ENCODE results near the gene PCDHA3. TPM values are rescaled to one million over a fixed set of nuclear protein-coding genes. Genes with fewer than 3 reads are reported as not detected.
"Not testable (repeated sequence)": the region's sequence is repeated elsewhere in the genome, so short reads cannot be mapped to it uniquely, and the experiment has no call there.

The PCDHA3 gene
- total RNA-seq (not detected), polyA plus RNA-seq (not detected)

DNA sequence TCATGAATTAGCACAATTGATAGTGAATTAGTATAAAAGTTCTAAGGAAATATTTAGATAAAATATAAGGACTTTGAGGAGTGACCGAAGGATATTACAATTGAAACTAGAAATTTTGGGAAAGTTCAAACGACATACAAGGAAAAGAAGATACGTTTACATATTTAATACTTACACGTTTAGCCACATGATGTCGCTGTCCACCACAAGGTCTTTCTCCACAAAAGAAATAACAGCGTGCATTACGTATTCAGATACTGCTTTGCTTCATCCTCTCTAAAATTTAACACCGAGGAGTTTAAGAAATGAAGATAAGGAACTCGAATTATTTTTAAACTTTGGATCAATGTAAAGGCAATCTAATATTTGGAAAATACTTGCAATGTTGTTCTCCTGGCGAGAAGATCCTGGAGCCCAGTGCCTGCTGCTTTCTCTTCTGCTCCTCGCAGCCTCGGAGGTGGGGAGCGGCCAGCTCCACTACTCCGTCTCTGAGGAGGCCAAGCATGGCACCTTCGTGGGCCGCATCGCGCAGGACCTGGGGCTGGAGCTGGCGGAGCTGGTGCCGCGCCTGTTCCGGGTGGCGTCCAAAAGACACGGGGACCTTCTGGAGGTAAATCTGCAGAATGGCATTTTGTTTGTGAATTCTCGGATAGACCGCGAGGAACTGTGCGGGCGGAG, at the start of gene PCDHA3:
TSS of gene PCDHA3 (plus strand) at position 242 of the 678 bp plus-strand sequence.
- Histone ChIP-seq H3K4me1 (ENCODE audit: insufficient read depth, low read length) (no peaks in the 10 kb centered on the region), H3K27me3 (ENCODE audit: insufficient read depth, low read length, poor library complexity, severe bottlenecking) (no peaks in the 10 kb centered on the region), H3K27ac (ENCODE audit: low read depth, low read length) (no peak within 1 kb of the TSS), H3K36me3 (ENCODE audit: insufficient read depth, low read length) (no peaks in the 10 kb centered on the region), H3K9me3 (ENCODE audit: low read length) (peaks cover 4% of the 10 kb centered on the region), H3K4me3 (ENCODE audit: low read length) (no peak within 1 kb of the TSS)
- no peak for DNase-seq
- ChIA-PET POLR2A (no interaction called here), CTCF (no interaction called here)
- no peak within 1 kb of the TSS for H3K27ac Mint-ChIP-seq
- H3K4me3 Mint-ChIP-seq = no peak within 1 kb of the TSS
- peaks cover 15 to 37% of the 10 kb centered on the region in 2 donors for H3K27me3 Mint-ChIP-seq
- peaks cover 37 to 59% (median 41%) of the 10 kb centered on the region in 5 donors for H3K9me3 Mint-ChIP-seq
- no peaks in the 10 kb centered on the region for H3K4me1 Mint-ChIP-seq
- peaks cover 0 to 4% (median 0%) of the 10 kb centered on the region in 3 donors for H3K36me3 Mint-ChIP-seq

- CTCF ChIA-PET = no interaction called here
- peaks cover 17% of the 10 kb centered on the region in 2 donors for H3K27me3 Mint-ChIP-seq
- peaks cover 72 to 89% (median 82%) of the 10 kb centered on the region in 5 donors for H3K9me3 Mint-ChIP-seq
- H3K27me3 ChIP-seq (ENCODE audit: insufficient read depth, low read length, poor library complexity, severe bottlenecking) = no peaks in the 10 kb centered on the region
- no peaks in the 10 kb centered on the region for H3K36me3 ChIP-seq (ENCODE audit: insufficient read depth, low read length)
- POLR2A ChIA-PET = no interaction called here
- H3K27ac Mint-ChIP-seq = no peak overlapping the region
- H3K4me3 ChIP-seq (ENCODE audit: low read length) = no peak overlapping the region
- no peaks in the 10 kb centered on the region for H3K9me3 ChIP-seq (ENCODE audit: low read length)
- H3K27ac ChIP-seq (ENCODE audit: low read depth, low read length) = no peak overlapping the region
- no peaks in the 10 kb centered on the region for H3K4me1 Mint-ChIP-seq
- H3K4me1 ChIP-seq (ENCODE audit: insufficient read depth, low read length) = no peaks in the 10 kb centered on the region
- H3K4me3 Mint-ChIP-seq = no peak overlapping the region
- DNase-seq = no peak
- peaks cover 2 to 37% (median 3%) of the 10 kb centered on the region in 3 donors for H3K36me3 Mint-ChIP-seq
Measured at GRCh38 chr5:140753561-140753960, 47.3 kb upstream of the PCDHA3 start.

- ChIA-PET CTCF (no interaction called here), POLR2A (no interaction called here)
- no peak overlapping the region for H3K4me3 Mint-ChIP-seq
- peaks cover 35 to 90% (median 84%) of the 10 kb centered on the region in 5 donors for H3K9me3 Mint-ChIP-seq
- Histone ChIP-seq H3K4me3 (ENCODE audit: low read length) (no peak overlapping the region), H3K27ac (ENCODE audit: low read depth, low read length) (no peak overlapping the region), H3K36me3 (ENCODE audit: insufficient read depth, low read length) (no peaks in the 10 kb centered on the region), H3K27me3 (ENCODE audit: insufficient read depth, low read length, poor library complexity, severe bottlenecking) (no peaks in the 10 kb centered on the region), H3K9me3 (ENCODE audit: low read length) (peaks cover 44% of the 10 kb centered on the region), H3K4me1 (ENCODE audit: insufficient read depth, low read length) (no peaks in the 10 kb centered on the region)
- H3K27ac Mint-ChIP-seq = no peak overlapping the region
- DNase-seq = no peak
- peaks cover 6 to 17% (median 17%) of the 10 kb centered on the region in 3 donors for H3K36me3 Mint-ChIP-seq
- H3K27me3 Mint-ChIP-seq = peaks cover 0 to 4% of the 10 kb centered on the region in 2 donors
- no peaks in the 10 kb centered on the region for H3K4me1 Mint-ChIP-seq
Measured at GRCh38 chr5:140764177-140764973, 36.5 kb upstream of the PCDHA3 start.

- no peak overlapping the region for H3K27ac Mint-ChIP-seq
- H3K4me3 ChIP-seq (ENCODE audit: low read length) = no peak overlapping the region
- H3K4me1 ChIP-seq (ENCODE audit: insufficient read depth, low read length) = no peaks in the 10 kb centered on the region
- H3K27me3 ChIP-seq (ENCODE audit: insufficient read depth, low read length, poor library complexity, severe bottlenecking) = no peaks in the 10 kb centered on the region
- H3K4me3 Mint-ChIP-seq = no peak overlapping the region
- no peaks in the 10 kb centered on the region for H3K27me3 Mint-ChIP-seq
- ChIA-PET CTCF (no interaction called here), POLR2A (no interaction called here)
- no peaks in the 10 kb centered on the region for H3K4me1 Mint-ChIP-seq
- DNase-seq = no peak
- H3K9me3 ChIP-seq (ENCODE audit: low read length) = peaks cover 37% of the 10 kb centered on the region
- no peak overlapping the region for H3K27ac ChIP-seq (ENCODE audit: low read depth, low read length)
- no peaks in the 10 kb centered on the region for H3K36me3 ChIP-seq (ENCODE audit: insufficient read depth, low read length)
- H3K9me3 Mint-ChIP-seq = peaks cover 59 to 93% (median 89%) of the 10 kb centered on the region in 5 donors
- peaks cover 2 to 23% (median 8%) of the 10 kb centered on the region in 3 donors for H3K36me3 Mint-ChIP-seq
Measured at GRCh38 chr5:140767444-140767843, 33.4 kb upstream of the PCDHA3 start.

- no peaks in the 10 kb centered on the region for H3K4me1 ChIP-seq (ENCODE audit: insufficient read depth, low read length)
- H3K27me3 ChIP-seq (ENCODE audit: insufficient read depth, low read length, poor library complexity, severe bottlenecking) = peaks cover 3% of the 10 kb centered on the region
- ChIA-PET CTCF (no interaction called here), POLR2A (no interaction called here)
- H3K36me3 Mint-ChIP-seq = peaks cover 0 to 31% (median 0%) of the 10 kb centered on the region in 3 donors
- H3K27me3 Mint-ChIP-seq = peaks cover 20 to 37% of the 10 kb centered on the region in 2 donors
- H3K9me3 Mint-ChIP-seq = peaks cover 47 to 91% (median 77%) of the 10 kb centered on the region in 5 donors
- no peak for DNase-seq
- H3K4me3 ChIP-seq (ENCODE audit: low read length) = no peak overlapping the region
- H3K4me1 Mint-ChIP-seq = no peaks in the 10 kb centered on the region
- peaks cover 6% of the 10 kb centered on the region for H3K9me3 ChIP-seq (ENCODE audit: low read length)
- no peak overlapping the region for H3K27ac ChIP-seq (ENCODE audit: low read depth, low read length)
- no peak overlapping the region for H3K4me3 Mint-ChIP-seq
- no peak overlapping the region for H3K27ac Mint-ChIP-seq
- H3K36me3 ChIP-seq (ENCODE audit: insufficient read depth, low read length) = no peaks in the 10 kb centered on the region
Measured at GRCh38 chr5:140780512-140780911, 20.3 kb upstream of the PCDHA3 start.

DNA sequence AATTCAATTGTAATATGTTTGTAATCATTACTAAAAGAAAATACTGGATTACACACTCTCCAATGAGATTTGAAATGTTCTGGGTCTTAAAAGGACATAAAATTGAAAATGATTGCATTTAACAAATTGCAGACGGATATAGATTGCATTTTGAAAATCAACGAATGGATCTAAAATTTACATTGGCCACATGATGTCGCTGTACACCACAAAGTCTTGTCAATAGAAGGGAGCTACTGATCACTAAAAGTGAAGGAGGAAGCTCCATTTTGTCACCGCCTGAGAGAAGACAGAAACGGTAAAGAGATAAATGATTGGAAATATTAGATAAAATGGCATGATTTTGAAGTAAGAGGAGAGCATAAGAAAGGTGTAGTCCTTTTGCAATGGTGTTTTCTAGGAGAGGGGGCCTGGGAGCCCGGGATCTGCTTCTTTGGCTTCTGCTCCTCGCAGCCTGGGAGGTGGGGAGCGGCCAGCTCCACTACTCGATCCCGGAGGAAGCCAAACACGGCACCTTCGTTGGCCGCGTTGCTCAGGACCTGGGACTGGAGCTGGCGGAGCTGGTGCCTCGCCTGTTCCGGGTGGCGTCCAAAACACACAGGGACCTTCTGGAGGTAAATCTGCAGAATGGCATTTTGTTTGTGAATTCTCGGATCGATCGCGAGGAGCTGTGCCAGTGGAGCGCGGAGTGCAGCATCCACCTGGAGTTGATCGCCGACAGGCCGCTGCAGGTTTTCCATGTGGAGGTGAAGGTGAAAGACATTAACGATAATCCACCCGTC, 14.8 kb upstream of the PCDHA3 start, which contains the start of gene PCDHA1:
TSS of gene PCDHA1 (plus strand) at position 236 of the 782 bp plus-strand sequence.
- Histone ChIP-seq H3K4me3 (ENCODE audit: low read length) (no peak within 1 kb of the TSS), H3K4me1 (ENCODE audit: insufficient read depth, low read length) (no peaks in the 10 kb centered on the region), H3K9me3 (ENCODE audit: low read length) (peaks cover 13% of the 10 kb centered on the region), H3K36me3 (ENCODE audit: insufficient read depth, low read length) (no peaks in the 10 kb centered on the region), H3K27me3 (ENCODE audit: insufficient read depth, low read length, poor library complexity, severe bottlenecking) (peaks cover 3% of the 10 kb centered on the region), H3K27ac (ENCODE audit: low read depth, low read length) (no peak within 1 kb of the TSS)
- ChIA-PET CTCF (no interaction called here), POLR2A (no interaction called here)
- no peak within 1 kb of the TSS for H3K4me3 Mint-ChIP-seq
- peaks cover 0 to 21% (median 2%) of the 10 kb centered on the region in 3 donors for H3K36me3 Mint-ChIP-seq
- H3K4me1 Mint-ChIP-seq = no peaks in the 10 kb centered on the region
- peaks cover 37 to 81% (median 64%) of the 10 kb centered on the region in 5 donors for H3K9me3 Mint-ChIP-seq
- DNase-seq = no peak
- no peak within 1 kb of the TSS for H3K27ac Mint-ChIP-seq
- H3K27me3 Mint-ChIP-seq = peaks cover 20 to 49% of the 10 kb centered on the region in 2 donors

GRCh38 chr5:140787422-140787821, 13.4 kb upstream of the PCDHA3 start:
- H3K4me3 ChIP-seq (ENCODE audit: low read length); POLR2A ChIA-PET; H3K27ac Mint-ChIP-seq; H3K4me1 ChIP-seq (ENCODE audit: insufficient read depth, low read length); H3K4me1 Mint-ChIP-seq; H3K27ac ChIP-seq (ENCODE audit: low read depth, low read length); CTCF ChIA-PET; H3K27me3 ChIP-seq (ENCODE audit: insufficient read depth, low read length, poor library complexity, severe bottlenecking); H3K36me3 ChIP-seq (ENCODE audit: insufficient read depth, low read length); DNase-seq; H3K4me3 Mint-ChIP-seq: not testable (repeated sequence)
- H3K9me3 Mint-ChIP-seq = peaks cover 30 to 81% (median 60%) of the 10 kb centered on the region in 5 donors
- H3K9me3 ChIP-seq (ENCODE audit: low read length) = peaks cover 10% of the 10 kb centered on the region
- peaks cover 0 to 15% (median 2%) of the 10 kb centered on the region in 3 donors for H3K36me3 Mint-ChIP-seq
- H3K27me3 Mint-ChIP-seq = peaks cover 24 to 54% of the 10 kb centered on the region in 2 donors
